NCI-H510A treated with DMSO at 0.1 percent for 48 hours (cell line): Measurements from ENCODE around the gene NUP62.
A peak's percentile ranks its signal among the peaks of the same experiment; 100 is the strongest.

Source experiments
- DNase-seq: peaks from one replicate; lab custom pipeline; 2025; lab: John Stamatoyannopoulos, UW

NUP62 gene

DNA sequence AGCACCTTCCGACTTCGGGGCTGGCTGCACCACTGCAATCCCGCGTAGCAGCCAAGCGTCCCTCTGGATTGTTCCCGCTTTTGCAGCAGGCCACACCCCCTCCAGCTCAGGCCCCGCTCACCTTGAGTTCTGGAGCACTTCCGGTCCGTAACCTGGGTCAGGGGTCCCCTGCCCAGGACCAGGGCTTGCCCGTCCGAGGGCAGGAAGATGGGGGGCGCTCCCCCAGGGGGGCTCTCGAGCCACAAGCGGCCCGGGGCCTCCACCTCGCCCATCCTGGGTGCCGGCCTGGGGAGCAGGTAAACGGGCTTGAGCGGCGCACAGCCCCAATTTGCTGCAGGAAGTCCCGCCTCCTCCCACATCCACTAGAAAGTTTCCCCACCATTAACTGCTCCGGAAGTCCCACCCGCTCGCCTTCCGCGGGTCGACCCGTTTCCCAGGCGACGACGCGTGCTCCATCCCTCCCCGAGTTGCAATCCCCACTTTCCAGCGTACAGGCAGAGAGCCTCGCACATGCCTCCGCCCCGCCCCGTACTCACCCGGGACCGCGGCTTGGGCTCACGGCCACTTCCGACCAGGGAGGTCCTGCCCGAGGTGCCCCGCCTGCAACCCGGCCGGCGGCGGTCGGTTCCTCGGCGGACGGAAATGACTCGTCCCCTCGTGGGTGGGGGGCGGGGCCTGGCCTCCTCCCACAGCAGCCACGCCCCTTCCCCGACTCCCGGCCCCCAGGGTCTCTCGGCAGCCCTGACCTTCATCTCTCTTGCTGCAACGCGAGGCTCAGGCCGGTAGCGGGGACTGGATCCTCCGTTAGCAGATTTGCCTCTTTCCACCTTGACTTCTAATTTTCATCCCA is 62.1 kb downstream of the NUP62 start, which contains the start of gene PNKP:
Gene PNKP, minus strand, starts transcription at position 644 of the 850 bp plus-strand sequence. Its CDS starts 372 bp downstream, at position 272.
- peak; percentile 92 for DNase-seq

DNA sequence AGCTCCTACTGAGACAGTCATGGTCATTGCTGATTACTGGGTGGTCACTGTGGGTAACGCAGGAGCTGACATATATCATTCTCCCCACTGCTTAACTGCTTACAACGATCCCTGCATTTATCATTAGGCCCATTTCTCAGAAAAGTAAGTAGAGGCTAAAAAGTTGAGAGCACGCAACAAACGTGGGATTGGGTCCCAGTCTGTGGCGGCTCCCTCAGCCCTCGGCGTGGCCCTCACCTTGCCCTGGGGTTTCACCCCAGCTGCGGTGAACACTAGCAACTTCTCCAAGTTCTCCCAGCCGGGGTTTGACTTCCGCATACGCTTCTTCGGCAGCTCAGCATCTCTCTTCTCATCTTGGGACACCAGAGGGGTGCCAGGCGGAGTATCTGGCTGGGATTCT is 64.4 kb downstream of the NUP62 start:
- DNase-seq = no peak

GRCh38 chr19:49863935-49864320 is 65.4 kb downstream of the NUP62 start:
- DNase-seq = no peak

DNA sequence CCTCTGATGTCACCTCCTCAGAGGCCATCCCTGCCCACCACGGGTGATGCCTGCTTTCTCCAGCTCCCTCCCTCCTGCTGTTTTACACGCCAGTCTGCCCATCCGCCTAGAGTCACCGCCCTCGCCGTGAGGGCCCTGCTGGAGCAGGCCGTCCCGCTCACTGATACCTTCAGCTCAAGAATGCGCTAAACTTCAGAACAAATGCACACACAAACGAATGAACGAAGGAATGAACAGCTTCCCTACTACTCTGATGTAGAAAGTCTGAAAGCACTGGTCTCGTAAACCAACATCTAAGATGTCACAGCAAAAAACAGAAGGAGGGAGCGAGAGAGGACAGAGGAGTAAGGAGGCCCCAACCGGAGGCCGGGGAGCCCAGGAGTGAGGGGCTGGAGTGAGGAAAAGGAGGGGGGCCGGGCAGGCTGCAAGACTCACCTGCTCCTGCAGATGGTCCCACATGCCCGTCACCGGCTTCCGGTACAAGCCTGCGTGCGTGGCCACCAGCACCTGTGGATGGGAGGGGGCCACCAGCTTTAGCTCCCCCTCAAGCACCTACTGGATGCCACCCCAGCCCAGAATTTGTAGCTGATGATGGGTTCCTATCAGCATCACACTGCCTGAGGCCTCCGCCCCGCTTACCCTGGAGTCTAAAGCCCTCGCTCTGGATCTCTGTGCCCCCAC is 65.9 kb downstream of the NUP62 start:
- DNase-seq = no peak

DNA sequence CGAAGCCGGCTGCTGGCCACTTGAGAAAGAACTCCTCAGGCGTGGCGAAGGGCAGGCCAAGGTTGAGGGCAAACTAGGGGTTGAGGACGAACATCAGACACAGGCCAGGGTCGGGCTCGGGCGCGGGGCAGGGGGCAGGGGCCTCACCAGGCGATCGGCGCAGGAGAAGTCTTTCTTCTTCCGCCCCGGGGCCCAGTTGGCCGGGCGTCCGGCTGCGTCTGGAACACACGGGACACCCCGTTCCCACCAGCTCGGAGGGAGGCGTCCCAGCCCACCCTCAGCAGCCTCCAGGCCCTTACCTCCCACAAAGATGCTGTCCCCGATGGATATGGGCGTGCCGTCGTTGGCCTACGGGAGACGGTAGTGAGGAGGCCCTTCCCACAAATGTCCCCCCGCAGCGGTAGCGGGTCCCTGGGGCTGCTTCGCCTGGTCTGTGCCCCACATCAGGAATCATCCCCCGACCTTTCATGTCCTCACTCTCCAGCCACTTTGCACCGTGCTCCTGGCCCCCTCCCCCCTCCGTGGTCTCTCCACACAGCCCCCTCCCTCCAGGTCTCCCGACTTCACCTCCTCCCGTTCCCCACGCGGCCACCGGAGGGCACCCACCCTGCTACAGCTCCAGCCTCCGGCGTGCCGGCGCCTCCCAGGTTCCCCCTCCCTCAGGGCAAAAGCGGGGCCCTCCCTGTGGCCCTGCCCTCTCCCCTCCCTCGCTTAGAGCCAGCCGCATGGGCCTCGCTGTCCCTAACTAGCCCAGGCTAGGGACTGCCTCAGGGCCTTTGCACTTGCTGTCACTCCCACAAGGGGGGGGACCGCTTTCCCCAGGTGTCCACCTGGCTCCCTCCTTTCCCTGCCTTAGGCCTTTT is 66.7 kb downstream of the NUP62 start:
- peak; percentile 18 for DNase-seq

DNA sequence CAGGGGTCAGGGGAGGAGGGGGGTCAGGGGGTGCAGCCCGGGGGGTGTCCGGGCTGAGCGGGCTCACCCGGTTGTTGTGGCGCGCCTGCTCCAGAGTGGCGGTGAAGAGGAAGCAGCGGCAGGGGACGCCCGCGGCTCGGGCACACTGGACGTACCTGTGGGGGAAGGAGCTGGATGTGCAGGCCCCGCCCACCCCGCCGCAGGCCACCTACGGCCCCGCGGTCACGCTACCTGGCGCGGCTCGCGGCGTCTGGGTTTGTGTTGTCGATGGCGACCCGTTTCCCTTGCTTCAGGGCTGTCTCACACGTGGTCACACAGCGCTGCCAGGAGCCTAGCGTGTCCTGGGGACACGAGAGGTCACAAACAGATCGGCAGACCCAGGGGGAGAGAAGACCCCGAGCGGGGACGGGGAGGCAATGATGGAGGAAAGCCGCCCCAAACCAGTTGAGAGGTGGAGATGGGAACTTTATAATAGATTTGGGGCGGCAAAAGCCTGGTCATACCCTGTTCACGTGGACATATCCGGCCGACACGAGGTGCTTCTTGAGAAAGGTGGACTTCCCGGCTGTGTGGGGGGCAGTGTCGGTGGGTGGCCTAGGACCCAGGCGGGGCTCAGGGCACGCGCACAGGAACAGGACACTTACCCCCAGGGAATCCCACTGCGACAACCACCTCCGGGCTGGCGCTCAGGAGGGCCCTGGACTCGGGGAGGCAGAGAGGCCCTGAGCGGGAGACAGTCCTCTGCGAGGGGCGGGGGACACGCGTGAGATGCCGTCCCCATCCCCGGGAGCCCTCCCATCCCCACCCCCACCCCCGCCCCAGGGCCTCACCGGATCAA is 67.5 kb downstream of the NUP62 start:
- DNase-seq = no peak

GRCh38 chr19:49861107-49861506 is 68.2 kb downstream of the NUP62 start:
- no peak for DNase-seq

GRCh38 chr19:49860336-49861102 is 68.8 kb downstream of the NUP62 start:
- no peak for DNase-seq

DNA sequence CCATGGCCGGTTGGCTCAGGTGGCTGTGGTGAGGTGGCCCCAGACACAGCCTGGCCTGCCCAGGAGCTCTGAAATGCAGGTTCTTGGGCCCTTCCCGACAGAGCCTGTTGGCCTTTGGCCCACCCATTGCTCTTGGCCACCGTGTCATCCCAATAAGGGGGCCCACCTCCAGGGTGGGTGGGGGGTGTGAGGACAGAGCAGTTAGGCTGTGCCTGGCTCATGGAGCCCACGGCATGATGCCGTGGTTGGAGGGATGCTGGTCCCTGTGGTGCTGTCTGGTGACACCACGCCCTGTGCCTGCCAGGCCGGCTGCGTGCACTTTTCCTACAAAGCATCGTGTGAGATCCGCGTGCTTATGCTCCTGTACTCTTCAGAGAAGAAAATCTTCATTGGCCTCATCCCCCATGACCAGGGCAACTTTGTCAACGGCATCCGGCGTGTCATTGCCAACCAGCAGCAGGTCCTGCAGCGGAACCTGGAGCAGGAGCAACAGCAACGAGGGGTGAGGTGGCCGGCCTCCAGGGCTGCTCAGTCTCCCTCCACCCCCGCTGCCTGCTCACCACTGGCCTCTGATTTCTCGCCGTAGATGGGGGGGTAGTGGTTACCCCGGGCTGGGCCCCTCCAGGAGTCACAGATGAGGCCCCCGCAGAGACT is 69.5 kb downstream of the NUP62 start:
- no peak for DNase-seq

- DNase-seq = no peak
Measured at GRCh38 chr19:49858088-49858985, 71.0 kb downstream of the NUP62 start.

DNA sequence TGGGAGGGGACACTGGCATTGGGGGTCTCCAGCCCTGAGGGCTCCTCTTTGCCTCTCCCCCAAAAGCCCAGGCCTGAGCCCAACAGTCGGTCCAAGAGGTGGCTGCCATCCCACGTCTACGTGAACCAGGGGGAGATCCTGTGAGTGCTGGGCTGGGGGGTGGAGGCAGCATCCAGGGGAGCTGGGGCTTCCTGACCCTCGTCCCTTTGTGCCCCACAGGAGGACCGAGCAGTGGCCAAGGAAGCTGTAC is 71.5 kb downstream of the NUP62 start:
- DNase-seq = no peak

DNA sequence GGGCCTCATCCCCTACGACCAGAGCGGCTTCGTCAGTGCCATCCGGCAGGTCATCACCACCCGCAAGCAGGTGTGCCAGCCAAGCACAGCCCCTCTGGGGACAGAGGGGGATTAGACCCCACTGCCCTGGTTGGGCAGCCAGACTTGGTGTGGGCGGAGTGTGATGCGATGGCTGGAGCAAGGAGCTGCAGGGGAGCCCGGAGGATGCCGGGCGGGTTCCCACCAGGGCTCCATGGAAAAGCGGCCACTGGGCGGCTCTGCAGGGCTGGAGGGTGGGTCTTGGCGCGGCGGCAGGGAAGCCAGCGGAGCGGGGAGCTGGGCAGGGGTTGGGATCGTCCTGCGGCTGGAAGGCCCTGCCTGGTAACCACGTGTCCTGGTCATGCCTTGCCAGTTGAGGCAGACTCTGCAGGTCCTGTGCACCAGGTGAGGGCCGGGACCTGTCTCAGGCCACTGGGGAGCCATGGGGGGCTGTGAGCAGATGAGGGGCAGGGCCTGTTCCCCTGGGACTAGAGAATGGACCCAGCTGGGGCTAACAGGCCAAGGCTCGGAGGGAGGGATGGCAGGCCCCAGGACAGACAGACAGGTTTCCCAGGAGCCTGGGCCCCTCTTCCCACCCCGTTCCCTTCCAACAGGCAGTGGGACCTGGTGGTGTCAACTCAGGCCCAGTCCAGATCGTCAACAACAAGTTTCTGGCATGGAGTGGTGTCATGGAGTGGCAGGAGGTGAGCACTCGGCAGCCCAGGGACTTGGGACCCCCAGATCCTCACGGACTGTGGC is 72.1 kb downstream of the NUP62 start:
- DNase-seq = no peak
